Measurements from ENCODE around the gene ZNF140. TPM values are rescaled to one million over a fixed set of nuclear protein-coding genes. Genes with fewer than 3 reads are reported as not detected.

ZNF140 gene
- total and polyA plus RNA-seq, 2 of the 4 experiments (the other 2 are of a cell fraction) = 8.3 to 25.8 TPM

GRCh38 chr12:133106253-133106652, 25.5 kb downstream of the ZNF140 start:
- CTCF ChIA-PET = no interaction called here
- POLR2A ChIA-PET (ENCODE audit: unreplicated experiment) = no interaction called here
- no peak for ATAC-seq (ENCODE audit: low read depth)

More at GRCh38 chr12:133106253-133106652, 25.5 kb downstream of the ZNF140 start:
- Histone ChIP-seq H3K14ac (replicated peaks; ENCODE audit: low read depth, low read length) (no peak overlapping the region), H3K9ac (ENCODE audit: low read depth, low read length) (no peak overlapping the region), H2AK9ac (replicated peaks; ENCODE audit: low read depth, low read length, poor library complexity) (no peak overlapping the region), H3K79me1 (ENCODE audit: low read depth in 1 of 2, low read length in 2 of 2) (no peaks in the 10 kb centered on the region; a peak in 1 of 4 replicates), H4K8ac (ENCODE audit: low read depth in 2 of 2, low read length in 2 of 2) (no peak overlapping the region), H3K4ac (ENCODE audit: low read depth, low read length) (no peak overlapping the region), H3K36me3 (ENCODE audit: control insufficient read depth, insufficient read depth, low read length) (peaks cover 26% of the 10 kb centered on the region), H2BK5ac (ENCODE audit: low read depth, low read length, poor library complexity, severe bottlenecking) (no peak overlapping the region), H2AK5ac (ENCODE audit: low read depth, low read length) (no peak overlapping the region), H3K9me3 (ENCODE audit: control insufficient read depth, insufficient read depth, low read length) (peaks cover 85% of the 10 kb centered on the region), H2BK120ac (ENCODE audit: low read depth, low read length) (no peak overlapping the region), H3K4me2 (ENCODE audit: low read depth, low read length) (no peak overlapping the region), H2BK20ac (ENCODE audit: low read depth, low read length) (no peak overlapping the region), H3K4me3 (ENCODE audit: insufficient read depth, low read depth, low read length) (no peak overlapping the region), H4K91ac (ENCODE audit: insufficient read depth, low read depth, low read length) (no peak overlapping the region), H3K18ac (ENCODE audit: low read depth, low read length) (no peak overlapping the region), H3K23ac (ENCODE audit: low read depth, low read length) (no peak overlapping the region), H4K5ac (ENCODE audit: low read depth, low read length) (no peak overlapping the region), H2BK15ac (ENCODE audit: low read depth, low read length) (no peak overlapping the region), H2AFZ (replicated peaks; ENCODE audit: low read length, poor library complexity) (no peak overlapping the region), H3K27ac (ENCODE audit: insufficient read depth, low read length) (no peak overlapping the region), H3K4me1 (ENCODE audit: control insufficient read depth, insufficient read depth, low read length) (no peaks in the 10 kb centered on the region), H4K20me1 (ENCODE audit: insufficient read depth, low read length) (no peaks in the 10 kb centered on the region), H3K9me1 (ENCODE audit: insufficient read depth, low read length) (no peaks in the 10 kb centered on the region), H3K56ac (ENCODE audit: extremely low read depth, insufficient read depth, low read length) (no peak overlapping the region), H3K27me3 (ENCODE audit: control insufficient read depth, insufficient read depth, low read length) (no peaks in the 10 kb centered on the region)
- no CpG with 5 or more reads among the region's 5 CpGs for WGBS, 2 experiments (ENCODE audit: extremely low coverage in 2 of 2, insufficient read length in 1 of 2)
- no peak for DNase-seq
- TF ChIP-seq NFE2L2 (IDR thresholded peaks at IDR 0.05; ENCODE audit: low read depth, low read length) (no peak), RFX5 (IDR thresholded peaks at IDR 0.05; ENCODE audit: low read depth, low read length) (no peak), CHD1 (IDR thresholded peaks at IDR 0.05; ENCODE audit: low read depth, low read length) (no peak), MXI1 (IDR thresholded peaks at IDR 0.05; ENCODE audit: borderline replicate concordance, low read depth, low read length) (no peak), USF2 (IDR thresholded peaks at IDR 0.05; ENCODE audit: low read depth, low read length) (no peak), CEBPB (IDR thresholded peaks at IDR 0.05; ENCODE audit: low read depth, low read length) (no peak), ELK1 (IDR thresholded peaks at IDR 0.05; ENCODE audit: borderline replicate concordance, low read depth, low read length) (no peak)
- no TSS peak for BruUV-seq (replicated peaks)
- dilution Hi-C loops (cut with HindIII; ENCODE audit: low sequenced_read_pairs, unreplicated experiment) (no loop called here), in situ Hi-C loops (cut with MboI; ENCODE audit: low sequenced_read_pairs) (no loop called here), intact Hi-C loops (cut with micrococcal nuclease) (no loop called here)
